NCI-H524 (cell line): ENCODE results near the gene C11orf58.
A peak's percentile ranks its signal among the peaks of the same experiment; 100 is the strongest.

Experiments used
- DNase-seq, 2 experiments: peaks; one replicate each; lab custom pipeline; 2025; lab: John Stamatoyannopoulos, UW

Gene C11orf58

DNA sequence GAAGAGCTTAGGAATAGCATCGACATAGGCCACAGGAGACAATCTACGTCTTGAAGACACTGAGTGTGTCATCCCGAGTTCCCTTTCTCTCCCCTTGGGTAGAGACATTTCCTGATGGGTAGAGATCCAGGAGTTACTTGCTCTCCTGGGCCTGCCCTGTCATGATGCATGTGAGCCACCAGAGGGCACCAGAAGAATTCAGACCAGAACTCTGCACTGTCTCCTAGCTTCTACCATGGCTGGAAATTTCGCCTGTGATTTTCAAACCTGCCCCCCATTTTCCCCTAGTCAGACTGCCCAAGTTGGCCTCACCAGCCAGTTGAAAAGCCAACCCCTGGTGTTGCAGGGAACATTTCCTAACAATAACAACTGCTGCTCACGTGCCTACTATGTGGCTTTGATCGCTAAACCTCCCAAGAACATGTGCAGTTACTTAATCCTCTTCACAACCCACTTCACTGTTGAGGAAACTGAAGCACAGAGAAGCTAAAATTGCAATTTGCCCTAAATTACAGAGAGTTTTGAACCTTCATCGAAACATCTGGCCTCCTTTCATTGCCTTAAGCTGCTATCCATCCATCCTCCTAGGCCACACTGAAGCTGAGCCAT is 47.2 kb downstream of the C11orf58 start:
- peak; percentile 48 to 64 for DNase-seq

DNA sequence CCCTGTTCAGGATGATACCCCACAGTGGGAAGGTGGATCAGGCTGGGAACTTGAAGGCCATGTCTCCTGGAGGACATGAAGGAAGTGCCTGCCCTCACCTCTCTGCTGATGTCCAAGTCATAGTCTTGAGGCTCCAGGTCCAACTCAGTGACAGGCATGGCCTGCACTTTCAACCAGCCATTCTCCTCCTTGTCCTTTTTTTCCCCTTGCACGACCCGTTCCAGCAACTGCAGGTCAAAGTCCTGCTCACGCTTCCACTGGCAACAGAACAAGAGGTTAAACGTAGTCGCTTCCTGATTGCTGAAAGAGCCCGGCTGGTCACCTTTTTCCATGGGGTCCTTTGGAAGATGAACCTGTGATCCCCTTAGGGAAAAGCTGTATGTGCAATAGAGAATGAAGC is 47.7 kb downstream of the C11orf58 start:
- DNase-seq: no peak

DNA sequence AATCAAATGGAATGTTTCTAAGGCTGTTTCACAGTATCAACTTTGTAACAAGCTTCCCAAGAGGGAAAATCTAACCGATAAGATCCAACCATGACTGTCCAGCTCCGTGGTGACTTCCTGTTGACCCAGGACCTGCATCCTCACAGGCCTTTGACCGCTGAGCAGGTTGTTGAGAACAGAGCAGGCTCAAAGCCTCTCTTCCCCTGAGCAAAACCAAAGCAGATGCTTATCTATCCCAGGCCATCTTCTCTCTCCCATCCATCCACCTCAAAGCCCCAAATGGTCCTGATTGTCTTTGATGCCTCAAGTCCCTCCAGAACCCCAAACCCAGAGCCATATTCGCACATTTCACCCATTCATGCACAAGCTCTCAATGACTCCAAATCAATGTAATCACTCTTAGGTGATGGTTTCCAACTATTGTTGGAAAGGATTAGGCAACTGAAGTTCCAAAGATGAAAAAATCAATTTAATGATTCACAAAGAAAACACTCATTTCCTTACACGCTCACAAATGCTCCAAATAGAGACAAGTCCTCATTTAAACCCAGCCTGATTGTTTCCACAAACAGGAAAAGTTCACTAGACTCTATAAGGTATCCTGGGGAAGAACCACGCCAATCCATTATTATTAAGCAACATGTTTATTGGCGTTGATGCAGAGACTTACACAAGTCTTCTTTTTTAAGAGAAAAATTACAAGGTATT is 48.7 kb downstream of the C11orf58 start:
- no peak for DNase-seq

DNA sequence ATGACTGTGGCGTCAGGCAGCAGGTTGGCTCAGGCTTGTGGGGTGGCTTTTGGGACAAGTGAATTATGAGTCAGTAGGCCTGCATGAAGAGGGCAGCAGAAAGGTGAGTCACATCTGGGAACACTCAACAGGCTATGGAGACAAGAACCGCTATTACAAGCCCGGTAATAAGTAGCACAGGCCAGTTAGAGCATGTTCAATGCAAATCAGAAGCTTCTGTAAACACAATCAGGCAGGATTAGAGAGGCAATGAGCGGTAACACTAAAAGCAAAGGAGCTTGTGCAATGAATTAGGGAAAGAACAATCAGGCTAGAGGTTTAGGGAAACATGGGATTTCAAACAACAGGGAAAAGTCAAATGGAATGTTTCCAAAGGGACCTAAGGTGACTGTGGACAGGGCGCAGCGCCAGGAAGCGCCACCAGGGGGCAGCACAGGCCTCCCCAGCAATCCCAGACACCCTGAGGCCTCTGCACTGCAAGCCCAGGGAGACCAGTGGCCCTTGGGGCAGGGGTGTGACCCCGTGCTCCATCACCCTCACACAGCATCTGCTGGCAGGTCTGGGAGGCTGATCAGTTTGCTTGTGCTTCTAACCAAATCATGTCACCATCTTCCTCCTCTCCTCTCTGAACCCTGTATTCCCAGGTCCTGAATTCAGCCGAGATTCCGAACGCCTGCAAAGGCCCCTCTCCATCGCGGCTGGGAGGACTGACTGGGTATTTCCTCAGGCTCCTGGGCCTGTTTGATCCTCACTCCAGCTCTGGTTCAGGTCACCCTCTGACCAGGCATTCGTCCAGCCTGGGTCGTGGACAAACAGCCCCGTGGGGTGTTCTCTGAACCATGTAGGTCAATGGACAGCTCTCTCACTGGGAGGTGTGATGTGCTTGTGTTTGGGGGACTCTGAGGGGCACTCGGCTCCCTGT is 50.0 kb downstream of the C11orf58 start:
- peak; percentile 8 to 50 for DNase-seq

DNA sequence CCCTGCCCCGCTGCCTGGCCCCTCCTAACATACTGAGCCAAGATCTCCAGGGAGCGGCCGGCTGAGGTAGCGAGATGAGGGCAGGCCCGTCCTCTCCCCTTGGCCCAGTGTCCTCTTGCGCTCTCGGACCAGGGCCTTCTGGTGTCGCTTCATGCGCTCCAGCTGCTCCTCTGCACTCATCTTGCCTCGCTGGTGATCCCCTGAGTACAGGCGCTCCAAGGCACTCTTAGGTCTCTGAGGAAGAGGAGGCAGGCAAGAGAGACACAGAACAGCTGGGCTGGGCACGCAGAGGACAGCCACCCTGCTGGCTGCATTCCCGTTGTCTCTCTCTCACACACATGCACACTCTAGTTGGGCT is 50.6 kb downstream of the C11orf58 start:
- no peak for DNase-seq

DNA sequence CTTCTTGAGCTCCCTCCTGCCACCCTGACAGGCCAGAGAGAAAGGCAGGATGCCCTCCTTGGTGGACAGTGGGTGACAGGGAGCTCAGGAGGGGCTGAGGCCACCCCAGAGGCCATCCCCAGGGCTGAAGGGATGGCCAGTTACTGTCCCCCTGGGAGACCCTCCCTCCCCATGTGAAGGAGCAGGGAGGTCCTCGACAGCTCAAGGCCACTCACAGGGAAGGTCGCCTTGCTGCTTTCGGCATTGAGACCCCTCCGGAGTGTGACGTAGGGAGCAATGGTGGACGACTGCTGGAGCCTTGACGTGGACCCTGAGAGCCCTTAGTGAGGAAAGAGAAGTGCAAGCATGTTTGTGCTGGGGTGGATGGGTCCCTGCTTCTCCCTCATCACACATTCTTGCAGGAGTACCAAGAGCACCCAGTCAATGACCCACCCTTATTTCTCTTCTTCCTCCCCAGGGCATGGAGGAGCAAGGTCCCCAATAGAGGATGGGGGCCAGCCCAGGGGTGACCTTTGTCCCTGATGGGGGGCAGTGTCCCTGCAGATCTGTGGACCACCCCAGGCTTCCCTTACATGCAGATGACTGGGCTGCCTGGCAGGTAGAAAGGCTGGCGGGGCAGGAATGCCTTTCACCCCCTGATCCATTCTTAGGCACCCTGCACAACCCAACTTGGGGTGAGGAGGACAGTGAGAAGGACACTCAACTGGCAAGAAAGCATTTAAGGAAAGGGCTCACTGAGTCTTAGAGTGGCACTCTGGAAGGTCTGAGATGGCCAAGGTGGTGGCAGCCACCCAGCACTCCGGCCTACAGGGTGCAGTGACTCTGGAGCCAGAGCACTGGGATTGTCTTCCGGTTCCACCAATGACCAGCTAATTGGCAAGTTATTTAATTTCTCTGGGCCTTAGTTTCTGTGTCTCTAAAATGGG is 51.4 kb downstream of the C11orf58 start:
- no peak for DNase-seq

DNA sequence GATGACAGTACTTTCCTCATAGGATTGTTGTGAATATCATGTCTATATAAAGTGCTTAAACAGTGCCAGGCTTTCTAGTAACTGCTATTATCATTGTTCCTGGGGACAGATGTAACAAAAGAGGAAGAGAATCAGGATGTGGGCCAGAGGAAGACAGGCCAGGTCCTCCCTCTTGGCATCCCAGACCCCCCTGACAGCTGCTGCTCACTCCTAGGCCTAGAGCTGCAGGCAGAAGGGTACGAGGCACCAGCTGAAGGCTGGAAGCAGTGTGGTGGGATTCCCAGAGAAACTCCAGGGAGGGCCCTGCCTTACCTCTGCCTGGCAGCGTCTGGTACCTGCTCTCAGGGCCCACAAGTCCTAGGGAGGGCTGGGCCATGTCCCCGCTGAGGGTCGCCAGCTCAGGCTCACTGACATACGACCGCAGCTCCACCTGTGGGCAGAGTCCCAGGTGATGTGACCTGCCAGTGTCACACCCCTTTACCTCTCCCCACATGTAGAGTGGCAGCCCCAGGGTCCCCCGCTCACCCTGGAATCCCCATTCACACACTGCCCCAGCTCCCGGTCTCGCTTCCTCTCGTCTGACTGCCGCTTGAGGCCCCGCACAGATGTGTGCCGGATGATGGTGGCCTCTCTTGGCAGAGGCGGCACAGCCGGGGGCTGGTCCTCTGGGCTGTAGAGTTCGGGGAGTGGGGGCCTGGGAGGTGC is 52.2 kb downstream of the C11orf58 start:
- no peak for DNase-seq

DNA sequence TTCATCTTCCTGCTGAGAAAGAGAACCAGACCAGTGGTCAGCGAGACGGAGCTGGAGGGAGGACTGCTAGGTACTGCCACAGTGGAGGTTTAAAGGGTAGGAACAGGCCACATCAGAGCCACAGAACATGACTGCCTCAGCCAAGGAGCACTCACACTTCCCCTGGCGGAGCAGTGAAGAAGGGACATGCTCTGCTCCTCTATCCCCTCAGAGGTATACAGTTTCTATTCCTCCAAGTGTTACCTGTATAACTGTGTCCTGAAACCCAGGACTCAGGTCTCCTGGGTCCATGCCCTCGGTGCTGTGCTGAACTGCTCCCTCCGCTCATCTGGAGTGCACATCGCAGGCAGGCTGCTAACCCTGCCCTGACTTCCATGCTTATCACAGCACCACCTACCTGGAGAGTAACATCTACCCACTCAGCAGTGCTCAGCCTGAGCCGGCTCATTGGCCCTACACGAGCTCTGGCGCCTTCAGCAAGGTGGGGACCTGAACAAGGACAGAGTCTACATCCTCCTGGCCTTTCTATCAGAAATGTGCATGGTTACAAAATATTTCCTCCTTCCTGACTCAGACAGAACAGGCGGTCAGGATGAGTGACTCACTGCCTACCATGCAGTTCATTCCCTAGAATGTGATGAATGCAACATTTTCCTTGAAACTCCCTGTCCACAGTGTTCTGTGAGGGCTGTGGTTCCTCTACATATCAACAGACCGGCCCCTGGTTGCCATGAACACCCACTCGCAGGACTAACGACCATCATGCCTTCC is 52.9 kb downstream of the C11orf58 start:
- no peak for DNase-seq

DNA sequence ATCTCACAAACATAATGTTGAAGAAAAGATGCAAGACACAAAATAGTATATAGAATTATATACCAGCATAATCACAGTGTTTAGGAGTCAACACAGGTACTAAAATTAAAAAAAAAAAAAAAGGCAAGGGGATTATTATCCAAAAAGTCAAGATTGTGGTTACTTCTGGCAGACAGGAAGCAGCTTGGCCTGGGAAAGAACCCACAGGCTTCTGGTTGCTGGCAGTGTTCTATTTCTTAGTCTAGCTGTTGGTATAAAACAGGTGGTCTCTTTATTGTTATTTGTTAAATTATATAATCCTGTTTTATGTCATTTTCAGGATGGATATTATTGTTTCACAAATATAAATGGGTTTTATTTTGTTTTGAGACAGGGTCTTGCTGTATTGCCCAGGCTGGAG is 54.0 kb downstream of the C11orf58 start:
- no peak for DNase-seq

DNA sequence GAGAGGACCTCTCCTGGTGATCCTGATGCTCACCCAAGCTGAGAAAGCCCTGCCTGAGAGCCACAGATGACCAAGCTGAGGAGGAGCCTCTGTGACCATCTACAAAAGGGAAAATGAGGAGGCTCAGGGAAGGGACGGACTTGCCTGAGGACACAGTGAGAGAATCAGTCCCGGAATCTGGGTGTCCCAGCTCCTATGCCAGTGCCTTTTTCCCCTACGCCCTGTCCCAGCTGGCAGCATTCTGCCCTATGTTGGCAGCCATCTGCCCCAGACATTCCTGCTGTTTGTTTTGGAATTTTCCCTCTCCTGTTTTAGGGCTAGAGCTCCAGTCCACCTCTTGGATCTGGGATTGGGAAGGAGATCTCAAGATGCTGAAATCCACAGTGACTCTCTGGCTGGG is 54.6 kb downstream of the C11orf58 start:
- no peak for DNase-seq

DNA sequence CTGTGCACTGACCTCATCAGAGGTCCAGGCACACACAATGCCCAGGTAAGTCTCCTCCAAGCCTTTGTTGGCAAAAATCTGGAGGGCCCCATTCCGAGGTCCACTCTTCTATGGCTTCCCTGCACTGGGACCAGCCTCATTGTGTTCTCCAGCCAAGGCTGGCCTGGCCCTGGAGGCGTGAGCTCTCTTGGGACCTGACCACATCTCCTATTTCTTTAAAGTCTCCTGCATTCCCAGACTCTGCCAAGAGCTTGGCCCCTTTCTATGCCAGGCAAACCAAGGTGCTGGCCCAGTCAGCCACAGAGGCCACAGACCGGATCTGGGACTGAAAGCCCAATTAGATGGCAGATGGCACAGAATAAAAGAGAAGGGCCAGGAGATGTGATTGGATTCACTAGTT is 55.1 kb downstream of the C11orf58 start:
- DNase-seq: no peak

DNA sequence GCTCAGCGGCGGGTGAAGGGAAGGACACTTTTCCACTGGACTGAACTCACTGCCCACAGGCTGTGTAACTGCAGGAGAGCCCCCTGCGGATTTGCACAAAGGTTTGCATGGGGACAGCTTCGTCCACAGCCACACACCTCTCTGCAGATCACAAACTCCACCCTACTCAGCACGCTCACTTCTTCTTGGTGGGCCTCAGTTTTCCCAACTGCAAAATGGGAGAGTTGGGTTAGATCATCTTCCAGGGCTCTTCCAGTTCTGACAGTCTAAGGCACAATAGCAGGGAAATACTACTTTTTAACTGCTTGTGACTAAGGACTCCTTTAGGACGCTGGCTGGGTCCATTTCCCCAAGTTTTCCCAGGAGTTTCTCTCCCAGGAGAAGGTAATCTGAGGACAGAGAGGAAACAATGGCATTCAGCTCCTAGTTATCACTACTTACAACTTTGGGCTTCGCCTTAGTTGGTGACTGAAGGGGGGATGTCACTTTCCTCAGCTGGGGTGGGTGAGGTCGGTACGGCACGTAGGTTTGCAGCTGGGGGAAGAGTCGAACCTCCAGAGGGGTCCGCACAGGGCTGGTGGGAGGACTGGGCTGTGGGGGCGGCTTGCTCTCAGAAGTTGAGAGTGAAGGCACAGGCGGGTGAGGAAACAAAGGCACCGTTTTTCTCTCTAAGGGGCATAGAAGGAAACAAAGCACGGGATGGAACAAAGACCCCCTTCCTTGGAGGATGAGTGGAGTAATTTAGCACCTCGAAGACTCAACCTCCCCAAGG is 55.8 kb downstream of the C11orf58 start:
- no peak for DNase-seq

DNA sequence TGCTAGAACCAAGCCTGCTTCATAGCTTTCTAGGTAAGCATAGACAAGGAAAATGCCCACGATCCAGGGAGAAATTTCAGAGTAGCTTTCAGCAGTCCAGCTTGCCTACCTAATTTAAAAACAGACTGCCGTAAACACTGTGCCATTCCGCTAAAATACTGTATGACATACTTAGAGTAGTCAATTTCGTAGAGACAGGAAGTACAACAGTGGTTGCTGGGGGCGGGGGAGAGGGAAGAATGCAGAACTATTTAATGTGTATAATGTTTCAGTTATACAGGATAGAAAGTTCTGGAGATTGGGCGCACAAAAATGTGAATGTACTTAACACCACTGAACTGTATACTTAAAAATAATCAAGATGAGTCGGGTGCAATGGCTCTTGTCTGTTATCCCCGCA is 56.7 kb downstream of the C11orf58 start:
- DNase-seq: no peak

DNA sequence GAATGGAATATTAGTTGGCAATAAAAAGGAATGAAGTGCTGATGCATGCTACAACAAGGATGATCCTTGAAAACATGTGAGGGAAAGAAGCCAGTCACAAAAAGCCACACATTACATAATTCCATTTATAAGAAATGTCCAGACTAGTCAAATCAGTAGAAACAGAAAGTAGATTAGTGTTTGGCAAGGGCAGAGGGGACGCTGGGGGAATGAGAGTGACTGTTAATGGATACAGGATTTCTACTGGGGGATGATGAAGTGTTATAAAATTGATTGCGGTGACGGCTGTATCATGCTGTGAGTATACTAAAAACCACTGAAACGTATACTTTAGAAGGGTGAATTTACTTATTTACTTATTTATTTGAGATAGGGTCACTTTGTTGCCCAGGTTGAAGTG is 57.9 kb downstream of the C11orf58 start:
- no peak for DNase-seq

DNA sequence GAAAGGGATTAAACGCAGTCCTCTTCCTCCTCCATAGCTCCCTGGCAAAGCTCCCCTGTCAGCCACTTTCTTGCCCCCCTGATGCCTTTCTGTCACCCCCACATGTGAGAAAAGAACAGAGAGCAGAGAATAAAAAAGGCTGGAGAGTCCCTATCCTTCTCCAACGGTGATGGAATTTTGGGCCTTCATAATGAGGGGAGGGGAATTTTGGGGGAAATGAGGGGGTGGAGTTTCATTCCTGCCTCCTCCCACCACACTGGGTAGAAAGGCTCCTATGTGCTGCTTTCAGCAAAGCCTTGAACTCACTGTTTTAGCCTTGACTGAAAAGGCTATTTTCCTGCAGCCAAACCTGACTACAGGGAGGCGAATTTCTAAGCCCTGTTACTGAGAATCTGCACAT is 59.3 kb downstream of the C11orf58 start:
- DNase-seq: no peak

DNA sequence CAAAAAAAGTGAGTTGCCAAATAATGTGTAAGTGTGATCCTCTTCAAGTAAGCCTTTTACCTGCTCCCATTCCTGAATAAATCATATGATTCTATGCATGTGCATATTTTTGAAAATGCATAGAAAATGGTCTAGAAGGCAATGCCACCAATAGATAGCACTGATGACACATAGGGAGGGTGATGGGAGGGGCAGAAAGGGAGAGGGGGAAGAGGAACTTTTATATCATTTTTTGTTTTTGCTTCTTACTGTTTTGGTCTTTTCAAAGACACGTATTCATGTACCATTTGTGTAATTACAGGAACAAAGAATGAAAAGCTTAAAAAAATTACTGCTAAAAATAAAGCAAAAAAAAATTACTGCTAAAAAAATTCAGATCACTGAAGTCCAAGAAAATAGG is 60.8 kb downstream of the C11orf58 start:
- no peak for DNase-seq

DNA sequence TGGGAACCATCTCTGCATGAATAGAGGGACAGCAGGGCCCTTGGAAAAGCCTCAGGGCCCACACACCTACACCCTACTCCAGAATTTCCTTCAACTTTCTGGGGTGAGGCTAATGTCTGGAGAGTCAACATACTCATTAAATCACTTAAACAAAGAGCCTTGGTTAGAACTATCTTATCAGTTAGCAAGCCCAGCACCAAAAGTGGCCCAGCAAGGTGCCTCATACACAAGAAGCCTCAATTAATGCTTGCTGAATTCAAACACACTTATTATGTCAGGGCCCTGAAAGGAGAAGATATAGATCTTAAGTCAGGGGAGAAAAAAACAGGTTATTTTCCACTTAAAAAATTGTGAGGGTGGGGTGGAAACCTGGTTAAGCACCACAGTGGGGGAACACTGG is 61.4 kb downstream of the C11orf58 start:
- DNase-seq: no peak

DNA sequence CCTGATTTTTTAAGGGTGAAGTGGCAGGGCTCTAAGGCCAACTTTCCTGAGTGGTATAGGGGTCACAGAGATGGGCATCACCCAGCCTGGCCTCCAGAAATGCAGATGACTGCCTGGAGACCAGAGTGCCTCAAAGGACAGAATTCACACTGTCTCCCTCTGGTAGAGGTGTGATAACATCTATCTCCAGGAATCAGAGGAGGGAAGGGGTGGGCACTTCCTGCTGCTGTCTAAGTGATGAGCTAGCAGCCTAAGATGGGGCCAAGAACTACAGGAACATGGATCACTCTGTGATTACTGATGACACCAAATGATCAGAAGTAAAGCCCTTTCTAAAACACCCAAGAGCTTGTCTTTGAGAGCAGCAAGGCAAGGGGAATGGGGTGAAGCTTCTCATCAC is 61.9 kb downstream of the C11orf58 start:
- DNase-seq: no peak

DNA sequence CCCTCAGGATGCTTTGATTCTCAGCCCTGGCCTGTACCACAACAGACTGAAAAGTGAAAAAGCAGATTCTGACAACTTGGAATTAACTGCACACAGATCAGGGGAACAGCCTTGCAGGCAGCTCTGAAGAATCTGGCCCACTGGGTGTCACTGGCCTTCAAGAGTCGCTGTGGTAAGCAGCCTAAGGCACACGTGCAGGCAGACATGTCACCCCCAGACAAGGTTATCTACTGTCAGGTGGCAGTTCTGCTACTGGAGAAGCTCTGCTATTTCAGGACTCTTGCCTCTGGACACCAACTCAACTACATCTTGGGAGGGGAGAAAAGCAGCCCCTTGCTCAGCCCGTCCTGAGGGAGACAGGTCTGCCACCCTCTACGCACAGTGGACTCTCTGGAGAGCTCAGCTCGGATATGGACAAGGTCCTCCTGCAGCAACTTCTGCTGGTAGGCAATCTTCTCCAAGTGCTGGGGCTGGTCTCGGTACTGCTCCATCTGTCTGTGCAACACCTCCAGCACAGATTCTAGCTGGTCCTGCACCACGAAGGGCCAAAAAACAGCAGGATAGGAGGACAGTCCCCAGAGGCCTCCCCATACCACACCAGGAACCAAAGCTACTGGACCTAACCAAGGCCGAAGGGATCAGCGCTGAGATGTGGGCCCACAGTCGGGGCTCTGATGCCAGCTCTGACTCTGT is 63.0 kb downstream of the C11orf58 start:
- DNase-seq: no peak
